Neural cell (in vitro differentiated cells): Measurements from ENCODE around the gene FLII.

ENCODE experiments used
- CTCF ChIP-seq: fragments of 450-650 bp; IDR thresholded peaks from 2 replicates; pipeline ENCODE4 v1.5.1; 2014; ENCODE audit warnings: antibody characterized with exemption, mild to moderate bottlenecking, moderate library complexity; ENCODE audit not compliant: poor library complexity, severe bottlenecking
- EP300 ChIP-seq: fragments of 450-650 bp; conservative IDR thresholded peaks from 2 replicates; pipeline ENCODE4 v1.6.1; 2014; ENCODE audit warnings: antibody characterized with exemption, mild to moderate bottlenecking, moderate library complexity; ENCODE audit not compliant: poor library complexity, severe bottlenecking
- EZH2 ChIP-seq: fragments of 200-600, 300-800 bp; shearing (Covaris generic), sonication (generic); IDR thresholded peaks from 2 replicates; pipeline ENCODE4 v1.6.1; 2014; ENCODE audit warnings: antibody characterized with exemption, low read length, borderline replicate concordance, mild to moderate bottlenecking; ENCODE audit not compliant: insufficient read depth, poor library complexity, severe bottlenecking
- REST ChIP-seq: IDR thresholded peaks from 2 replicates; pipeline ENCODE4 v1.6.1; 2012; ENCODE audit warnings: borderline replicate concordance

GRCh38 chr17:18256776-18257175, 1.8 kb downstream of the FLII start:
- TF ChIP-seq REST, result no peak
- TF ChIP-seq EP300, result no peak
- TF ChIP-seq EZH2, result no peak
- no peak for TF ChIP-seq CTCF
